ENCODE results near the gene PSMC6. TPM values are rescaled to one million over a fixed set of nuclear protein-coding genes. Genes with fewer than 3 reads are reported as not detected.

The PSMC6 gene
- total and polyA plus RNA-seq, 2 of the 13 experiments (the other 11 are each of a cell fraction or from before 2014, with no cell fraction given) = 90.0 to 210 TPM

- peak; percentile 75 for TF ChIP-seq YEATS2 (CRISPR knock-in tag; IDR thresholded peaks at IDR 0.05; ENCODE audit: borderline replicate concordance)
- no peak for TF ChIP-seq ZUFSP (CRISPR knock-in tag; IDR thresholded peaks at IDR 0.05; ENCODE audit: borderline replicate concordance)
- peak; percentile 93 for TF ChIP-seq GABPB1 (CRISPR knock-in tag; IDR thresholded peaks at IDR 0.05)
- 0 out of 2 replicates have a peak, but pooled peaks have one; percentile 61 for TF ChIP-seq RFXAP (CRISPR knock-in tag; IDR thresholded peaks at IDR 0.05; ENCODE audit: borderline replicate concordance)
- no peak for TF ChIP-seq ZNF160 (CRISPR knock-in tag; IDR thresholded peaks at IDR 0.05)
- TF ChIP-seq ARNTL (CRISPR knock-in tag; IDR thresholded peaks at IDR 0.05) = no peak
- peak; percentile 83 for TF ChIP-seq NRL (CRISPR knock-in tag; IDR thresholded peaks at IDR 0.05; ENCODE audit: borderline replicate concordance)
- TF ChIP-seq ZNF414 (CRISPR knock-in tag; IDR thresholded peaks at IDR 0.05) = peak; percentile 79; the same call in 1 of the 2 replicates
- peak; percentile 77; the same call in 1 of the 2 replicates for TF ChIP-seq ZNF318 (CRISPR knock-in tag; IDR thresholded peaks at IDR 0.05)
- TF ChIP-seq GATAD1 (CRISPR knock-in tag; IDR thresholded peaks at IDR 0.05) = peak; percentile 87
- peak; percentile 86 for TF ChIP-seq ZNF143 (CRISPR knock-in tag; IDR thresholded peaks at IDR 0.05)
- TF ChIP-seq ZNF75D (CRISPR knock-in tag; IDR thresholded peaks at IDR 0.05; ENCODE audit: borderline replicate concordance) = 0 out of 2 replicates have a peak, but pooled peaks have one; percentile 37
- peak; percentile 66; the same call in 1 of the 2 replicates for TF ChIP-seq POLR2AphosphoS2 (IDR thresholded peaks at IDR 0.05; ENCODE audit: low read depth, low read length)
Measured at GRCh38 chr14:52706724-52707706, at the start of gene PSMC6 (continued).

Measured in HepG2 (cell line).